LNCaP clone FGC (cell line): ENCODE results near the gene ZFYVE19.

Source experiments
- DNase-seq: peaks from one replicate; pipeline ENCODE4 v3.0.0-alpha.2; 2011; ENCODE audit warnings: low read depth
- H3K4me3 ChIP-seq: 2 replicates; pipeline ENCODE4 v1.5.1; 2011; ENCODE audit warnings: mild to moderate bottlenecking, low read depth, low read length, control low read depth
- CTCF ChIP-seq: IDR thresholded peaks from 2 replicates; pipeline ENCODE4 v1.5.1; 2012; ENCODE audit warnings: mild to moderate bottlenecking; ENCODE audit not compliant: control insufficient read depth, insufficient read depth; ENCODE audit errors: extremely low read depth

ZFYVE19 gene

GRCh38 chr15:40807028-40807887 lies at the start of gene ZFYVE19, which contains the start of gene DNAJC17:
Gene ZFYVE19 (plus strand): TSS chr15:40807089. CDS start chr15:40807590, 501 bp downstream.
Gene DNAJC17 (minus strand): TSS chr15:40807473. CDS start chr15:40807446, 27 bp downstream.
- TF ChIP-seq CTCF: no peak
- H3K4me3 ChIP-seq: peak within 1 kb of the TSS; percentile 67
- DNase-seq: peak; percentile 96

- no peak for TF ChIP-seq CTCF
Measured at GRCh38 chr15:40759961-40760360, 46.9 kb upstream of the ZFYVE19 start.

GRCh38 chr15:40762919-40763800 lies 43.7 kb upstream of the ZFYVE19 start:
- no peak for DNase-seq
- no peak for TF ChIP-seq CTCF
- peak overlapping the region; percentile 67 for H3K4me3 ChIP-seq

More at GRCh38 chr15:40759961-40760360, 46.9 kb upstream of the ZFYVE19 start:
- no peak overlapping the region for H3K4me3 ChIP-seq
- no peak for DNase-seq

- peak; percentile 61 for TF ChIP-seq CTCF
- DNase-seq: peak; percentile 34
- peak within 1 kb of the TSS; percentile 67 for H3K4me3 ChIP-seq
Measured at GRCh38 chr15:40763801-40764628, 42.9 kb upstream of the ZFYVE19 start, which contains the start of gene GCHFR. Gene GCHFR (plus strand): TSS chr15:40764068. CDS start chr15:40764181, 113 bp downstream.

- H3K4me3 ChIP-seq: peak overlapping the region; percentile 67
Measured at GRCh38 chr15:40764629-40765103, 42.2 kb upstream of the ZFYVE19 start.

More at GRCh38 chr15:40764629-40765103, 42.2 kb upstream of the ZFYVE19 start:
- no peak for DNase-seq
- TF ChIP-seq CTCF: no peak
